KOPT-K1 (cell line): ENCODE results near the gene L3MBTL1.
A peak's percentile ranks its signal among the peaks of the same experiment; 100 is the strongest.
"Not testable (repeated sequence)": the region's sequence is repeated elsewhere in the genome, so short reads cannot be mapped to it uniquely, and the experiment has no call there.

ENCODE experiments used
- H3K27ac ChIP-seq: fragments of 200-600 bp; sonication (generic); 2 replicates; pipeline ENCODE4 v1.5.1; 2016; ENCODE audit warnings: antibody characterized with exemption, mild to moderate bottlenecking, low read depth, low read length; ENCODE audit not compliant: poor library complexity, severe bottlenecking
- H3K36me3 ChIP-seq: fragments of 200-600 bp; sonication (generic); 2 replicates; pipeline ENCODE4 v1.5.1; 2017; ENCODE audit warnings: antibody characterized with exemption, mild to moderate bottlenecking, low read length, moderate library complexity; ENCODE audit not compliant: insufficient read depth
- H3K9me3 ChIP-seq: fragments of 200-600 bp; sonication (generic); 2 replicates; pipeline ENCODE4 v1.5.1; 2017; ENCODE audit warnings: antibody characterized with exemption, low read length, mild to moderate bottlenecking; ENCODE audit not compliant: insufficient read depth, poor library complexity, severe bottlenecking

The L3MBTL1 gene

GRCh38 chr20:43473381-43473704 is 34.2 kb upstream of the L3MBTL1 start:
- Histone ChIP-seq H3K36me3 (peaks cover 24% of the 10 kb centered on the region), H3K27ac (no peak overlapping the region), H3K9me3 (no peaks in the 10 kb centered on the region)

GRCh38 chr20:43477193-43477592 is 30.3 kb upstream of the L3MBTL1 start:
- Histone ChIP-seq H3K27ac (no peak overlapping the region), H3K36me3 (no peaks in the 10 kb centered on the region), H3K9me3 (peaks cover 9% of the 10 kb centered on the region)

DNA sequence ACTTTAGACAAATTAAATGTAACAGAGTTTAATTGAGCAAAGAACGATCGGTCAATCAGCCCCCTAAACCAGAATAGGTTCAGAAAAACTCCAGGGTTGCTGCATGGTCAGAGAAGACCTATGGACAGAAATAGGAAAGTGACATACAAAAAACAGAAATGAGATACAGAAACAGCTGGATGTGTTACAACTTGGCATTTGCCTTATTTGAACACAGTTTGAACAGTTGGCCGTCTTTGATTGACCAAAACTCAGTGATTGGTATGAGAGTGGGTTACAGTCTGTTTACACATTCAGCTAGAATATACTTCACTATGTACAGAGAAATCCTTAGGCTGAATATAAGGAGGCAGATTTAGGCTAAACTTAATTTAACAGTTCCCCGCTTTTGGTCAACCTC is 29.9 kb upstream of the L3MBTL1 start:
- no peak overlapping the region for H3K27ac ChIP-seq
- H3K36me3 ChIP-seq: no peaks in the 10 kb centered on the region
- peaks cover 9% of the 10 kb centered on the region for H3K9me3 ChIP-seq

DNA sequence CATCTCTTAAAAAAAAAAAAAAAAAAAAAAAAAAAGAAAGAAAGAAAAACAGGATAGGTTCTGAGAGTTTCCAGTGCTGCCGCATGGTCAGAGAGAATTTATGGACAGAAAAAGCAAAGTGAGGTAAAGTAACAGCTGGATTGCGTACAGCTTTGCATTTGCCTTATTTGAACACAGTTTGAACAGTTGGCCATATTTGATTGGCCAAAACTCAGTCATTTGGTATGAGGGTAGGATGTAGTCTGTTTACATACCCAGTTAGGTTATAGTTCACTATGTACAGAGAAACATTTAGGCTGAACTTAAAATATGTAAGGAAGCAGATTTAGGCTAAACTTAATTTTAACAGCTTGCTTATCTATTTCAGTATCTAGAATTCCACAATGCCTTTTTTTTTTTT is 17.5 kb upstream of the L3MBTL1 start:
- Histone ChIP-seq H3K27ac (no peak overlapping the region), H3K9me3 (peaks cover 11% of the 10 kb centered on the region), H3K36me3 (no peaks in the 10 kb centered on the region)

DNA sequence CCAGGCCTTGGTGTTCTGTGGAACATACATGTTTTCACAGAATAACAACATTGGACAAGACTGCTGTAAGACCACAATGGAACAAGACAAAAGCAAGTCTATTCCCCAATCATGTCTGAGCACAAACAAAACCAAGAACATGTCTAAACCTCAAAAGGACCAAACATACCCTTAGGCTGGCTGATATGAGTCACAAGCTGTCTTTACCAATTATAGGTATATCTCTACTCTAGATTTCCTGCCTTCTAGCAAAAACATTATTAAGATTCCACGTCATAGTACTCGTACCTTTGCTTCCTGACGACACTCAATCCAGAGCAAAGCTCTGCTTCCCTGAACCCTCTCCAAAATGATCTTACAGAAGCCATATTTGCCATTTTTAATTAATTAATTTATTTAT is 15.4 kb upstream of the L3MBTL1 start:
- no peaks in the 10 kb centered on the region for H3K36me3 ChIP-seq
- H3K9me3 ChIP-seq: peaks cover 4% of the 10 kb centered on the region
- no peak overlapping the region for H3K27ac ChIP-seq

GRCh38 chr20:43495388-43495787 is 12.1 kb upstream of the L3MBTL1 start:
- Histone ChIP-seq H3K9me3 (no peaks in the 10 kb centered on the region), H3K27ac (no peak overlapping the region), H3K36me3 (no peaks in the 10 kb centered on the region)

- H3K27ac ChIP-seq, H3K9me3 ChIP-seq, H3K36me3 ChIP-seq: not testable (repeated sequence)
Observed at GRCh38 chr20:43502021-43502420, 5.5 kb upstream of the L3MBTL1 start.

- H3K36me3 ChIP-seq: no peaks in the 10 kb centered on the region
- no peak overlapping the region for H3K27ac ChIP-seq
- no peaks in the 10 kb centered on the region for H3K9me3 ChIP-seq
Observed at GRCh38 chr20:43506238-43506637, 1.3 kb upstream of the L3MBTL1 start.

- H3K36me3 ChIP-seq: no peaks in the 10 kb centered on the region
- H3K9me3 ChIP-seq: no peaks in the 10 kb centered on the region
- H3K27ac ChIP-seq: no peak overlapping the region
Observed at GRCh38 chr20:43508106-43508505, 609 bp downstream of the L3MBTL1 start.

DNA sequence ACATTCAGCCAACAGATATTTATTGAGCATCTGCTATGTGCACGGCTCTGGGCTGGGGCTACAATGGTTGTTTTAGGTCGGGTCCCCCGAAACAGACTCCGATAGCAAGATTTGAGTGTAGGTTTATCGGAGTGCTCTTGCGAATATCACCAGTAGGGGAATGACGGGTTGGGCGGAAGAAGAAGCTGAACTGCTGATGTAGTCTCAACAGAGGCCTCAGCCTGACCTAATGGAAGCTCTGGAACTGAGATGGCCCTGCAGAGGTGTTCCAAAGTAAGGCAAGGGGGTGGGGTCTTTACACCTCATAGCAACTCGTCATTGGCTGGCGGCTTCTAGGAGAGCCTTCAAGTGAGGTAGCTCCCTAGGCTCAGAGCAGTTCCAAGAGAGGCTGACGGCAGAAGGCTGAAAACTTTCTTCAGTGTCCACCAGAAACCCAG is 1.1 kb downstream of the L3MBTL1 start:
- no peak overlapping the region for H3K27ac ChIP-seq
- H3K9me3 ChIP-seq: no peaks in the 10 kb centered on the region
- no peaks in the 10 kb centered on the region for H3K36me3 ChIP-seq

GRCh38 chr20:43511879-43512278 is 4.4 kb downstream of the L3MBTL1 start:
- H3K27ac ChIP-seq: no peak overlapping the region
- H3K36me3 ChIP-seq: no peaks in the 10 kb centered on the region
- no peaks in the 10 kb centered on the region for H3K9me3 ChIP-seq

GRCh38 chr20:43513372-43513930 is 6.0 kb downstream of the L3MBTL1 start:
- H3K9me3 ChIP-seq: no peaks in the 10 kb centered on the region
- no peaks in the 10 kb centered on the region for H3K36me3 ChIP-seq
- no peak overlapping the region for H3K27ac ChIP-seq

- Histone ChIP-seq H3K36me3 (no peaks in the 10 kb centered on the region), H3K9me3 (no peaks in the 10 kb centered on the region), H3K27ac (peak overlapping the region; percentile 57)
Observed at GRCh38 chr20:43513931-43514647, 6.6 kb downstream of the L3MBTL1 start.

DNA sequence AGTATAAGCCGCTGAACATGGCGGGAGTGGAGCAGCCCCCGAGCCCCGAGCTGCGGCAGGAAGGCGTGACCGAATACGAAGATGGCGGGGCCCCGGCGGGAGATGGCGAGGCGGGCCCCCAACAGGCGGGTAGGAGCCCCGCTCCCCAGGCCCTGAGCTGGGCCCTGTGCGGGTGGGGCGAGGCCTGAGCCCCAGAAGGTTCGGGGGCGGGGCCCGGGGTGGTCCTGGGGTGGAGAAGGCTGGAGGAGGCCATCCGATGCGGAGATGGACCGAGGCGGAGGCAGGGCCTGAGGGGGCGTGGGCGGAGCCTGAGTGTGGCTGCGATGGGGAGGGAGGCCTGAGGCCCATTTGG is 7.1 kb downstream of the L3MBTL1 start:
- peak overlapping the region; percentile 57 for H3K27ac ChIP-seq
- no peaks in the 10 kb centered on the region for H3K36me3 ChIP-seq

DNA sequence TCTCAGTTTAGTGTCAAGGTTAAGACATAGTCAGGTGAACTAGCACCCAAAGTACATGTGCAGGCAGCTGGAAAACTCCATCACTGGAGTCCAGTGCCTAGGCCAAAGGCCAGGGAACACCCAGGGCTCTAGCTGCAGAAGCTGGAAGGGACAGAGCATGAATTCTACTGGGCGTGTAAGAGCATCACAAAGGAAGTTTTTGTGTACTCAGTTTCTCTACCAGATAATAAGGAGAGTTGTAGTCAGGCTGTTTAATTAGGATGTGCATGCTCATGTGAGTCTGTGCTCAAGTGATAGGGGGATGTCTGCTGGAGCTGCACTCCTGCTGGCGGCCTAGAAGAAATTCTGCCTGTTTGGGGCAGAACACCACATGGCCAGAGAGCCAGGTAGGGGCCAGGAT is 8.1 kb downstream of the L3MBTL1 start:
- no peaks in the 10 kb centered on the region for H3K9me3 ChIP-seq
- no peaks in the 10 kb centered on the region for H3K36me3 ChIP-seq
- peak overlapping the region; percentile 57 for H3K27ac ChIP-seq

More for the DNA sequence above, 7.1 kb downstream of the L3MBTL1 start:
- no peaks in the 10 kb centered on the region for H3K9me3 ChIP-seq

DNA sequence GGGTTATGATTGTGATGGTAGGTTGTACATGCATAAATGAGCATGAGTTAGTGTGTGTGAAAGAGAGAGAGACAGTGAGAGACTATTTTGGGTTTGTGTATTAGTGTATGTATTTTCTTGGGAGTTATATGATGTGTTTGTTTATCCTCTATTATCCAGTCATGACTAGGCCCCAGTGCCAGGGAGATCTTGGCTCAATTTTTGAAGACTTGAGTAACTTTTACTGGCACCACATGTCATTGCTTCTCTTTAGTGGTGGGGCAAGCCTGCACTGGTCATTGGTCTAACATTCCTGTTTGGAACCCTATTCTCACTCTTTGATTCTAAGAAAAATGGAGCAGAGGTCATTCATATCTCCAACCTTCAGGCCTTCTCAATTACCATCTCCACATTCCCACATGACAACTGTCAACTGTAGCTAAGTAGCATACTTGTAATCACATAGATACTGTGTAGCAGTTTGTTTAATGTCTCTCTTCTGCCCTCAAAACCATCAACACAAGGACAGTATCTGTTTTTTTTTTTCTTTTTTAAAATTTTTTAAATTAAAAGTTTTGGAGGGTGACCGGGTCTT is 8.8 kb downstream of the L3MBTL1 start:
- H3K27ac ChIP-seq: no peak overlapping the region
- H3K9me3 ChIP-seq: no peaks in the 10 kb centered on the region
- H3K36me3 ChIP-seq: no peaks in the 10 kb centered on the region
